Panc1 (cell line): ENCODE data around the gene KIF18B. TPM values are rescaled to one million over a fixed set of nuclear protein-coding genes. Genes with fewer than 3 reads are reported as not detected.

ENCODE experiments used
- ATAC-seq: fragments of 200-7000 bp; cut with Tn5 transposase; 2 replicates; pipeline ENCODE4 v1.9.1; 2020; ENCODE audit warnings: mild to moderate bottlenecking, moderate library complexity
- BruUV-seq: library from RNA; stranded (reverse); fragments of 400-500 nt; replicated peaks from 2 replicates; lab custom pipeline; 2021; lab: Mats Ljungman, UMichigan
- CTCF ChIA-PET: fragments of 300-600 bp; sonication (Branson Sonifier 250); formaldehyde crosslinking; loops from one replicate; lab custom pipeline; 2022; ENCODE audit warnings: antibody characterized with exemption; lab: Charles Lee
- POLR2A ChIA-PET: fragments of 300-600 bp; sonication (Branson Sonifier 250); formaldehyde crosslinking; loops from one replicate; lab custom pipeline; 2022; ENCODE audit warnings: antibody characterized with exemption; lab: Charles Lee
- DNase-seq: peaks from one replicate; pipeline ENCODE4 v3.0.0-alpha.2; 2010; ENCODE audit warnings: low read depth, low spot score
- H3K27ac ChIP-seq: 2 replicates; pipeline ENCODE4 v1.5.1; 2011; ENCODE audit warnings: mild to moderate bottlenecking, low read length, inconsistent platforms
- H3K27me3 ChIP-seq: fragments of 200-500 bp; sonication (Bioruptor generic); 2 replicates; pipeline ENCODE4 v1.6.0; 2014; ENCODE audit warnings: low read length, inconsistent platforms; ENCODE audit not compliant: control insufficient read depth, insufficient read depth
- H3K36me3 ChIP-seq: fragments of 200-500 bp; sonication (Bioruptor generic); 2 replicates; pipeline ENCODE4 v1.5.1; 2014; ENCODE audit warnings: inconsistent platforms, mild to moderate bottlenecking, low read length, moderate library complexity; ENCODE audit not compliant: control insufficient read depth, insufficient read depth
- H3K4me1 ChIP-seq: 2 replicates; pipeline ENCODE4 v1.5.1; 2011; ENCODE audit warnings: inconsistent platforms, mild to moderate bottlenecking, low read length, moderate library complexity; ENCODE audit not compliant: control insufficient read depth, insufficient read depth
- H3K4me3 ChIP-seq, 2 experiments: 2 replicates each; pipeline ENCODE4 v1.5.1; 2011 to 2012; ENCODE audit warnings: low read depth in 2 of 2, low read length in 2 of 2, mild to moderate bottlenecking in 2 of 2, inconsistent platforms in 1 of 2, moderate library complexity in 1 of 2
- H3K9me3 ChIP-seq: fragments of 200-500 bp; sonication (Bioruptor generic); 2 replicates; pipeline ENCODE4 v1.5.1; 2014; ENCODE audit warnings: low read depth, mild to moderate bottlenecking, inconsistent platforms, low read length, moderate library complexity; ENCODE audit not compliant: control insufficient read depth, insufficient read depth
- POLR2AphosphoS5 ChIP-seq: IDR thresholded peaks from 2 replicates; pipeline ENCODE4 v1.6.1; 2012; ENCODE audit warnings: mild to moderate bottlenecking, low read depth, low read length, moderate library complexity
- REST ChIP-seq, 2 experiments: IDR thresholded peaks; 2 replicates each; pipeline ENCODE4 v1.6.1; 2011 to 2012; ENCODE audit warnings: low read depth in 2 of 2, control low read depth in 1 of 2, low read length in 1 of 2, mild to moderate bottlenecking in 1 of 2, moderate library complexity in 1 of 2; ENCODE audit not compliant: insufficient read depth in 1 of 2
- SIN3A ChIP-seq: IDR thresholded peaks from 2 replicates; pipeline ENCODE4 v1.6.1; 2012; ENCODE audit warnings: low read depth, mild to moderate bottlenecking, low read length, moderate library complexity, borderline replicate concordance; ENCODE audit not compliant: insufficient read depth
- TCF7L2 ChIP-seq: IDR thresholded peaks from 2 replicates; pipeline ENCODE4 v1.6.1; 2011; ENCODE audit warnings: mild to moderate bottlenecking, low read depth, low read length, inconsistent platforms
- in situ Hi-C: cut with HindIII; loops from 2 replicates; pipeline ENCODE4 v1.10.0; 2016; ENCODE audit warnings: low sequenced_read_pairs, low pct_unique_long_range_greater_than_20kb
- intact Hi-C: fragments of 100-400 bp; cut with micrococcal nuclease; formaldehyde crosslinking; loops from one replicate; pipeline ENCODE4 v1.10.0; 2022; ENCODE audit not compliant: unreplicated experiment
- total RNA-seq: library from RNA; stranded (reverse); gene quantifications from one replicate; pipeline ENCODE4 v1.2.1, GENCODE V29; 2021; ENCODE audit not compliant: unreplicated experiment
- TF ChIP-seq, protein P1 (sequence below): fragments of 450-650 bp; IDR thresholded peaks from 2 replicates; pipeline ENCODE4 v1.5.1; 2017; ENCODE audit warnings: mild to moderate bottlenecking

KIF18B gene
- total RNA-seq, 1 experiment from 2014 or later: 31.3 TPM

DNA sequence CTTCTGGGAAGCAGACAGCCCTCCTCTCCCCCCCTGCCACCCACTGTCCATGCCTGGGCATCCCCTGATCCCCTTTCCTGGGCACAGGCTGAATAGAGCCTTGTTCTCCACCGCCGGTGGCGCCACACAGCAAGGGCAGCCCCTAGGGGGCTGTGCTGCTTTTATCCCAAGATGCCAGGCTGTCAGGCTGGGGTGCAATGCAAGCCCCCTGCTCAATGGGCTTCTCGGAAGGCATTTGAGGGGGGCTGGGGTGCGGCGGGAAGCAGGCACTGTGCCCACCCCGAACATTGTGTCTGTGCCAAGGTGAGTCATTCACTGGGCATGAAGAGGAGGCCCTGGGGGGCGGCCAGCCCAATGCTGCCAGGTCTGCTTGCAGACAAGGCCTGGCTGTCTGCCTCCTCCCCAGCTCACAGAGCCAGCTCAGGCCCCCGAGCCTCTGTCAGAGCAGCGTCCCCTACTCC lies 30.8 kb downstream of the KIF18B start:
- H3K36me3 ChIP-seq: no peaks in the 10 kb centered on the region
- intact Hi-C loops (no loop called here), in situ Hi-C loops (no loop called here)
- no peak overlapping the region for H3K27ac ChIP-seq
- CTCF ChIA-PET: interaction anchor here (0.6 to 0.7 kb wide), 2 partner anchors 16 to 27 kb away, joined by 5 to 11 read pairs; no protein-coding TSS in a partner anchor
- no peak overlapping the region for H3K4me3 ChIP-seq
- no peaks in the 10 kb centered on the region for H3K27me3 ChIP-seq
- H3K9me3 ChIP-seq: no peaks in the 10 kb centered on the region
- POLR2A ChIA-PET: no interaction called here
- no peak for TF ChIP-seq SIN3A
- TF ChIP-seq POLR2AphosphoS5: no peak
- TF ChIP-seq, protein P1, sequence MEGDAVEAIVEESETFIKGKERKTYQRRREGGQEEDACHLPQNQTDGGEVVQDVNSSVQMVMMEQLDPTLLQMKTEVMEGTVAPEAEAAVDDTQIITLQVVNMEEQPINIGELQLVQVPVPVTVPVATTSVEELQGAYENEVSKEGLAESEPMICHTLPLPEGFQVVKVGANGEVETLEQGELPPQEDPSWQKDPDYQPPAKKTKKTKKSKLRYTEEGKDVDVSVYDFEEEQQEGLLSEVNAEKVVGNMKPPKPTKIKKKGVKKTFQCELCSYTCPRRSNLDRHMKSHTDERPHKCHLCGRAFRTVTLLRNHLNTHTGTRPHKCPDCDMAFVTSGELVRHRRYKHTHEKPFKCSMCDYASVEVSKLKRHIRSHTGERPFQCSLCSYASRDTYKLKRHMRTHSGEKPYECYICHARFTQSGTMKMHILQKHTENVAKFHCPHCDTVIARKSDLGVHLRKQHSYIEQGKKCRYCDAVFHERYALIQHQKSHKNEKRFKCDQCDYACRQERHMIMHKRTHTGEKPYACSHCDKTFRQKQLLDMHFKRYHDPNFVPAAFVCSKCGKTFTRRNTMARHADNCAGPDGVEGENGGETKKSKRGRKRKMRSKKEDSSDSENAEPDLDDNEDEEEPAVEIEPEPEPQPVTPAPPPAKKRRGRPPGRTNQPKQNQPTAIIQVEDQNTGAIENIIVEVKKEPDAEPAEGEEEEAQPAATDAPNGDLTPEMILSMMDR: no peak
- TF ChIP-seq REST (IDR thresholded peaks at IDR 0.05; ENCODE audit: insufficient read depth in 1 of 2, low read depth in 2 of 2, low read length in 1 of 2): no peak
- no peak for TF ChIP-seq TCF7L2
- ATAC-seq (no peak), DNase-seq (no peak)
- H3K4me1 ChIP-seq: no peaks in the 10 kb centered on the region
- no TSS peak for BruUV-seq

- no peak for DNase-seq
These were observed 31.5 kb downstream of the KIF18B start for GRCh38 chr17:44915862-44916780.

More at GRCh38 chr17:44915862-44916780, 31.5 kb downstream of the KIF18B start:
- Histone ChIP-seq H3K4me1 (no peaks in the 10 kb centered on the region), H3K4me3 (no peak overlapping the region), H3K36me3 (no peaks in the 10 kb centered on the region), H3K9me3 (no peaks in the 10 kb centered on the region), H3K27ac (no peak overlapping the region), H3K27me3 (no peaks in the 10 kb centered on the region)
- no TSS peak for BruUV-seq
- POLR2A ChIA-PET: no interaction called here
- no peak for ATAC-seq
- intact Hi-C loops (no loop called here), in situ Hi-C loops (no loop called here)
- TF ChIP-seq SIN3A (no peak), TCF7L2 (no peak), POLR2AphosphoS5 (no peak), REST (IDR thresholded peaks at IDR 0.05; ENCODE audit: insufficient read depth in 1 of 2, low read depth in 2 of 2, low read length in 1 of 2) (no peak)
- TF ChIP-seq, protein P1: no peak
- CTCF ChIA-PET: interaction anchor here (0.6 to 0.7 kb wide), 2 partner anchors 16 to 26 kb away, joined by 5 to 11 read pairs; no protein-coding TSS in a partner anchor
